Thyroid gland (tissue), 4 donors: ENCODE results near the gene FMN2.
"Not testable (repeated sequence)": the region's sequence is repeated elsewhere in the genome, so short reads cannot be mapped to it uniquely, and the experiment has no call there.

Experiments used
- CTCF ChIP-seq, 6 experiments: fragments of 200-600 bp in 3 of 6; fragments of 450-650 bp in 3 of 6; sonication (generic) in 3 of 6; IDR thresholded peaks; one replicate each; pipeline ENCODE4 v1.5.1; 2016 to 2019; ENCODE audit warnings: antibody characterized with exemption in 6 of 6, mild to moderate bottlenecking in 2 of 6, inconsistent platforms in 1 of 6, moderate library complexity in 1 of 6
- POLR2A ChIP-seq, 2 donors: fragments of 450-650 bp; IDR thresholded peaks; one replicate each; pipeline ENCODE4 v1.6.1; 2017; ENCODE audit warnings: antibody characterized with exemption in 2 of 2, mild to moderate bottlenecking in 2 of 2, moderate library complexity in 1 of 2

GRCh38 chr1:240264494-240264893 lies 172.8 kb downstream of the FMN2 start:
- TF ChIP-seq POLR2A, CTCF (IDR thresholded peaks at IDR 0.05): not testable (repeated sequence)
